ENCODE results near the gene NEDD4.
"Not testable (repeated sequence)": the region's sequence is repeated elsewhere in the genome, so short reads cannot be mapped to it uniquely, and the experiment has no call there.

GRCh38 chr15:56007053-56007452, 13.6 kb upstream of the NEDD4 start:
- not testable (repeated sequence) for TF ChIP-seq CTCF (IDR thresholded peaks at IDR 0.05; ENCODE audit: poor library complexity, severe bottlenecking); EZH2 (IDR thresholded peaks at IDR 0.05; ENCODE audit: borderline replicate concordance, insufficient read depth, low read length, poor library complexity, severe bottlenecking); RAD21 (conservative IDR thresholded peaks at IDR 0.05); POLR2AphosphoS5 (IDR thresholded peaks at IDR 0.05)

Measured in neural cell (in vitro differentiated cells).